Astrocyte of the cerebellum (primary cell): ENCODE data around the gene ZNF507.
A peak's percentile ranks its signal among the peaks of the same experiment; 100 is the strongest.

ENCODE experiments used
- DNase-seq: peaks from one replicate; pipeline ENCODE4 v3.0.0-alpha.2; 2011; ENCODE audit warnings: low read depth
- H3K4me3 ChIP-seq: 2 replicates; pipeline ENCODE4 v1.5.1; 2011; ENCODE audit warnings: mild to moderate bottlenecking, low read depth, low read length, moderate library complexity
- CTCF ChIP-seq: IDR thresholded peaks from 2 replicates; pipeline ENCODE4 v1.5.1; 2012; ENCODE audit warnings: low read length, low read depth, moderate library complexity, mild to moderate bottlenecking; ENCODE audit errors: missing control alignments
- in situ Hi-C: cut with HindIII; loops from 2 replicates; pipeline ENCODE4 v1.10.0; 2017; ENCODE audit warnings: low sequenced_read_pairs

Gene ZNF507

GRCh38 chr19:32345261-32346207 lies at the start of gene ZNF507:
Gene ZNF507 (plus strand): TSS chr19:32345610. CDS start chr19:32352831, 7,221 bp downstream.
- peak; percentile 27 for DNase-seq
- no peak for TF ChIP-seq CTCF
- in situ Hi-C loops = no loop called here

GRCh38 chr19:32296694-32297093 lies 48.7 kb upstream of the ZNF507 start:
- in situ Hi-C loops = no loop called here
- DNase-seq = no peak
- no peak overlapping the region for H3K4me3 ChIP-seq
- TF ChIP-seq CTCF = no peak

More at GRCh38 chr19:32345261-32346207, at the start of gene ZNF507:
- peak within 1 kb of the TSS; percentile 67 for H3K4me3 ChIP-seq

- no peak for TF ChIP-seq CTCF
- in situ Hi-C loops = no loop called here
- no peak for DNase-seq
- no peak overlapping the region for H3K4me3 ChIP-seq
Measured at GRCh38 chr19:32302778-32303177, 42.6 kb upstream of the ZNF507 start.

- no peak for TF ChIP-seq CTCF
- in situ Hi-C loops = no loop called here
- no peak for DNase-seq
- H3K4me3 ChIP-seq = no peak overlapping the region
Measured at GRCh38 chr19:32303193-32303592, 42.2 kb upstream of the ZNF507 start.

- TF ChIP-seq CTCF = no peak
- DNase-seq = no peak
- in situ Hi-C loops = no loop called here
- H3K4me3 ChIP-seq = no peak overlapping the region
Measured at GRCh38 chr19:32307591-32307990, 37.8 kb upstream of the ZNF507 start.

GRCh38 chr19:32308431-32309077 lies 36.9 kb upstream of the ZNF507 start:
- TF ChIP-seq CTCF = no peak
- DNase-seq = no peak
- no peak overlapping the region for H3K4me3 ChIP-seq
- in situ Hi-C loops = no loop called here
